Liver (tissue), 3 donors: ENCODE data around the gene ZBTB7B.

ENCODE experiments used
- FOXA1 ChIP-seq: IDR thresholded peaks from 2 replicates; pipeline ENCODE4 v1.6.1; 2016; ENCODE audit warnings: antibody characterized with exemption
- GABPA ChIP-seq, 2 donors: IDR thresholded peaks in 1 of 2; conservative IDR thresholded peaks in 1 of 2; 2 replicates each; pipeline ENCODE4 v1.6.1; 2016; ENCODE audit warnings: antibody characterized with exemption in 2 of 2, mild to moderate bottlenecking in 1 of 2, moderate library complexity in 1 of 2
- RAD21 ChIP-seq, 2 donors: IDR thresholded peaks; 2 replicates each; pipeline ENCODE4 v1.6.1; 2016; ENCODE audit warnings: antibody characterized with exemption in 2 of 2, mild to moderate bottlenecking in 2 of 2
- TAF1 ChIP-seq: conservative IDR thresholded peaks from 2 replicates; pipeline ENCODE4 v1.6.1; 2016; ENCODE audit warnings: antibody characterized with exemption, mild to moderate bottlenecking
- TF ChIP-seq, protein P1 (sequence below): fragments of 150-350 bp; IDR thresholded peaks from 2 replicates; pipeline ENCODE4 v1.5.1; 2017; ENCODE audit warnings: improper control_type of control experiment, low read depth, low read length; ENCODE audit not compliant: missing input control
- TF ChIP-seq, protein P2 (sequence below): IDR thresholded peaks from 2 replicates; pipeline ENCODE4 v1.6.1; 2016; ENCODE audit warnings: antibody characterized with exemption, mild to moderate bottlenecking
- TF ChIP-seq, protein P3 (sequence below): IDR thresholded peaks from 2 replicates; pipeline ENCODE4 v1.6.1; 2016; ENCODE audit warnings: antibody characterized with exemption
- donor health status: healthy.
- donor health status: healthy.

DNA sequence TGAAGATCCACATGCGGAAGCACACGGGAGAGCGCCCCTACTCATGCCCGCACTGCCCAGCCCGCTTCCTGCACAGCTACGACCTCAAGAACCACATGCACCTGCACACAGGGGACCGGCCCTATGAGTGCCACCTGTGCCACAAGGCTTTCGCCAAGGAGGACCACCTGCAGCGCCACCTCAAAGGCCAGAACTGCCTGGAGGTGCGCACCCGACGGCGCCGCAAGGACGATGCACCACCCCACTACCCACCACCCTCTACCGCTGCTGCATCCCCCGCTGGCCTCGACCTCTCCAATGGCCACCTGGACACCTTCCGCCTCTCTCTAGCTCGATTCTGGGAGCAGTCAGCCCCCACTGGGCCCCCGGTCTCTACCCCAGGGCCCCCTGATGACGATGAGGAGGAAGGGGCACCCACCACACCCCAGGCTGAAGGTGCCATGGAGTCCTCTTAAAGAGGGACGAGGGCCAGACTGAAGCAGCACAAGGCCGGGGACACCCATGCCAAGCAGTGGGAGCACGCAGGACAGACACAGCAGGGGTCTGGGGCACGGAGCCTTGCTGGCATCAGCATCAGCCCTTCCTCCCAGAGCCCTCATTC lies 13.7 kb downstream of the ZBTB7B start:
- TF ChIP-seq, protein P1, sequence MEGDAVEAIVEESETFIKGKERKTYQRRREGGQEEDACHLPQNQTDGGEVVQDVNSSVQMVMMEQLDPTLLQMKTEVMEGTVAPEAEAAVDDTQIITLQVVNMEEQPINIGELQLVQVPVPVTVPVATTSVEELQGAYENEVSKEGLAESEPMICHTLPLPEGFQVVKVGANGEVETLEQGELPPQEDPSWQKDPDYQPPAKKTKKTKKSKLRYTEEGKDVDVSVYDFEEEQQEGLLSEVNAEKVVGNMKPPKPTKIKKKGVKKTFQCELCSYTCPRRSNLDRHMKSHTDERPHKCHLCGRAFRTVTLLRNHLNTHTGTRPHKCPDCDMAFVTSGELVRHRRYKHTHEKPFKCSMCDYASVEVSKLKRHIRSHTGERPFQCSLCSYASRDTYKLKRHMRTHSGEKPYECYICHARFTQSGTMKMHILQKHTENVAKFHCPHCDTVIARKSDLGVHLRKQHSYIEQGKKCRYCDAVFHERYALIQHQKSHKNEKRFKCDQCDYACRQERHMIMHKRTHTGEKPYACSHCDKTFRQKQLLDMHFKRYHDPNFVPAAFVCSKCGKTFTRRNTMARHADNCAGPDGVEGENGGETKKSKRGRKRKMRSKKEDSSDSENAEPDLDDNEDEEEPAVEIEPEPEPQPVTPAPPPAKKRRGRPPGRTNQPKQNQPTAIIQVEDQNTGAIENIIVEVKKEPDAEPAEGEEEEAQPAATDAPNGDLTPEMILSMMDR = no peak
- no peak for TF ChIP-seq RAD21 (IDR thresholded peaks at IDR 0.05)
- TF ChIP-seq, protein P2, sequence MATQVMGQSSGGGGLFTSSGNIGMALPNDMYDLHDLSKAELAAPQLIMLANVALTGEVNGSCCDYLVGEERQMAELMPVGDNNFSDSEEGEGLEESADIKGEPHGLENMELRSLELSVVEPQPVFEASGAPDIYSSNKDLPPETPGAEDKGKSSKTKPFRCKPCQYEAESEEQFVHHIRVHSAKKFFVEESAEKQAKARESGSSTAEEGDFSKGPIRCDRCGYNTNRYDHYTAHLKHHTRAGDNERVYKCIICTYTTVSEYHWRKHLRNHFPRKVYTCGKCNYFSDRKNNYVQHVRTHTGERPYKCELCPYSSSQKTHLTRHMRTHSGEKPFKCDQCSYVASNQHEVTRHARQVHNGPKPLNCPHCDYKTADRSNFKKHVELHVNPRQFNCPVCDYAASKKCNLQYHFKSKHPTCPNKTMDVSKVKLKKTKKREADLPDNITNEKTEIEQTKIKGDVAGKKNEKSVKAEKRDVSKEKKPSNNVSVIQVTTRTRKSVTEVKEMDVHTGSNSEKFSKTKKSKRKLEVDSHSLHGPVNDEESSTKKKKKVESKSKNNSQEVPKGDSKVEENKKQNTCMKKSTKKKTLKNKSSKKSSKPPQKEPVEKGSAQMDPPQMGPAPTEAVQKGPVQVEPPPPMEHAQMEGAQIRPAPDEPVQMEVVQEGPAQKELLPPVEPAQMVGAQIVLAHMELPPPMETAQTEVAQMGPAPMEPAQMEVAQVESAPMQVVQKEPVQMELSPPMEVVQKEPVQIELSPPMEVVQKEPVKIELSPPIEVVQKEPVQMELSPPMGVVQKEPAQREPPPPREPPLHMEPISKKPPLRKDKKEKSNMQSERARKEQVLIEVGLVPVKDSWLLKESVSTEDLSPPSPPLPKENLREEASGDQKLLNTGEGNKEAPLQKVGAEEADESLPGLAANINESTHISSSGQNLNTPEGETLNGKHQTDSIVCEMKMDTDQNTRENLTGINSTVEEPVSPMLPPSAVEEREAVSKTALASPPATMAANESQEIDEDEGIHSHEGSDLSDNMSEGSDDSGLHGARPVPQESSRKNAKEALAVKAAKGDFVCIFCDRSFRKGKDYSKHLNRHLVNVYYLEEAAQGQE = no peak
- TF ChIP-seq TAF1 = no peak
- TF ChIP-seq FOXA1 = no peak
- no peak for TF ChIP-seq GABPA (IDR thresholded peaks at IDR 0.05 in 1 of 2, conservative IDR thresholded peaks at IDR 0.05 in 1 of 2)
- TF ChIP-seq, protein P3, sequence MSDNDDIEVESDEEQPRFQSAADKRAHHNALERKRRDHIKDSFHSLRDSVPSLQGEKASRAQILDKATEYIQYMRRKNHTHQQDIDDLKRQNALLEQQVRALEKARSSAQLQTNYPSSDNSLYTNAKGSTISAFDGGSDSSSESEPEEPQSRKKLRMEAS = no peak
